ENCODE data around the gene GPRC5A.

GPRC5A gene

GRCh38 chr12:12938541-12938940 lies 47.2 kb downstream of the GPRC5A start:
- TF ChIP-seq, protein P1, sequence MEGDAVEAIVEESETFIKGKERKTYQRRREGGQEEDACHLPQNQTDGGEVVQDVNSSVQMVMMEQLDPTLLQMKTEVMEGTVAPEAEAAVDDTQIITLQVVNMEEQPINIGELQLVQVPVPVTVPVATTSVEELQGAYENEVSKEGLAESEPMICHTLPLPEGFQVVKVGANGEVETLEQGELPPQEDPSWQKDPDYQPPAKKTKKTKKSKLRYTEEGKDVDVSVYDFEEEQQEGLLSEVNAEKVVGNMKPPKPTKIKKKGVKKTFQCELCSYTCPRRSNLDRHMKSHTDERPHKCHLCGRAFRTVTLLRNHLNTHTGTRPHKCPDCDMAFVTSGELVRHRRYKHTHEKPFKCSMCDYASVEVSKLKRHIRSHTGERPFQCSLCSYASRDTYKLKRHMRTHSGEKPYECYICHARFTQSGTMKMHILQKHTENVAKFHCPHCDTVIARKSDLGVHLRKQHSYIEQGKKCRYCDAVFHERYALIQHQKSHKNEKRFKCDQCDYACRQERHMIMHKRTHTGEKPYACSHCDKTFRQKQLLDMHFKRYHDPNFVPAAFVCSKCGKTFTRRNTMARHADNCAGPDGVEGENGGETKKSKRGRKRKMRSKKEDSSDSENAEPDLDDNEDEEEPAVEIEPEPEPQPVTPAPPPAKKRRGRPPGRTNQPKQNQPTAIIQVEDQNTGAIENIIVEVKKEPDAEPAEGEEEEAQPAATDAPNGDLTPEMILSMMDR (IDR thresholded peaks at IDR 0.05) = no peak
- Histone ChIP-seq H3K27ac (no peak overlapping the region), H3K4me3 (no peak overlapping the region)
- no peak for DNase-seq (ENCODE audit: low spot score)

- DNase-seq (ENCODE audit: low spot score) = no peak
- Histone ChIP-seq H3K4me3 (no peak overlapping the region), H3K27ac (no peak overlapping the region)
- TF ChIP-seq, protein P1 (IDR thresholded peaks at IDR 0.05) = no peak
Observed at GRCh38 chr12:12939888-12940287, 48.5 kb downstream of the GPRC5A start.

- TF ChIP-seq, protein P1 (IDR thresholded peaks at IDR 0.05) = no peak
- DNase-seq (ENCODE audit: low spot score) = no peak
- Histone ChIP-seq H3K27ac (no peak overlapping the region), H3K4me3 (no peak overlapping the region)
Observed at GRCh38 chr12:12941450-12942350, 50.3 kb downstream of the GPRC5A start.

- H3K4me3 ChIP-seq = no peak overlapping the region
- DNase-seq (ENCODE audit: low spot score) = no peak
- no peak overlapping the region for H3K27ac ChIP-seq
- TF ChIP-seq, protein P1 (IDR thresholded peaks at IDR 0.05) = no peak
Observed at GRCh38 chr12:12943586-12944260, 52.4 kb downstream of the GPRC5A start.

DNA sequence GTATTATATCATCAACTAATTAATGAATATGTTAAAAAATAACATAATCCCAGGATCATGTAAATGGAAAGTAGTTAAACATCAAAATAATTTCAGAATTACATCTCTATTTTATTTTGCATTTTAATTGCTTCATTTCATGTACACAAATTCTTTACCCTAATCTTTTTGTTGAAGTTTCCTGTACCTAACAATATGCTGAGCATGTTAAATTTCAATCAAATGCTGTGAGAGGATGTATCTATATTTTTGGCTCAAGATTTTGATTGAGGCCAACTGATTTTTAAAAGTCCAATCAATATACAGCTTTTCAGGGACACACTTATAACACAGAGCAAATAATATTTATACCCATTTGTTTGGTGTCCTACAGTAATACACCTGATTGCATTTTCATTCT lies 54.2 kb downstream of the GPRC5A start:
- no peak for DNase-seq (ENCODE audit: low spot score)
- TF ChIP-seq, protein P1 (IDR thresholded peaks at IDR 0.05) = no peak

DNA sequence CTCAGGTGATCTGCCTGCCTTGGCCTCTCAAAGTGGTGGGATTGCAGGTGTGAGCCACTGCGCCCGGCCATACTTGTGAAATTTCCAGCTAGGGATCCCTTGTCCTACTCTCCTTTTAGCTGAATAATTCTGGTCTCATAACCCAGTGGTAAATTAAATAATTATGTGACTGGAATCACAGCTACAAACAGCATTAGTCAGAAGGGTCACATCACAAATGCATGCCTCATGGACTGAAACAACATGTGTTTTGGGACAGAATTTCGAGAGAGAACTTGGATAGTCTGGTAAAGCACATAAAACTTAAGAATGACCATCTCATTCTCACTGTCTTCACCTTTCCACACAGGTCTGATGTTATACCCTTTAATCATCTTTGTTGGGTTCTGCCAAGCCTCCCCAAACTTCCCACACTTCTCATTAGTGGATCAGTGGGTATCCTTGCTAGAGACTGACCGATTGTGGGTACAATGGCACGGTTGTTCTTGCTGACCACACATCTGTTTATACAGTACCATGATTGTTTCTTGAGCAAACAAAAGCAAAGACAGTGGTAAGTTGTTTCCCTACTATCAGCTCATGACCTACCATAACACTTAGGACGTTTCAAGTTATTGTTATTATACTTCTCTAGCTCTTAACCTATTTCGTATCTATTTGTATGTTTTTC lies 55.5 kb downstream of the GPRC5A start:
- Histone ChIP-seq H3K27ac (no peak overlapping the region), H3K4me3 (no peak overlapping the region)
- TF ChIP-seq, protein P1 (IDR thresholded peaks at IDR 0.05) = no peak
- no peak for DNase-seq (ENCODE audit: low spot score)

More for the DNA sequence above, 54.2 kb downstream of the GPRC5A start:
- no peak overlapping the region for H3K4me3 ChIP-seq
- H3K27ac ChIP-seq = no peak overlapping the region

All from coronary artery (tissue), 2 donors.